CD4-positive, alpha-beta memory T cell (primary cell): ENCODE measurements around the gene RNF213. TPM values are rescaled to one million over a fixed set of nuclear protein-coding genes. Genes with fewer than 3 reads are reported as not detected.

Experiments used
- CTCF ChIA-PET: fragments of 350-600 bp; sonication (Branson Sonifier 250); formaldehyde crosslinking; loops from one replicate; lab custom pipeline; 2021; ENCODE audit warnings: inconsistent platforms; ENCODE audit not compliant: partially characterized antibody; lab: Charles Lee
- POLR2A ChIA-PET: fragments of 350-600 bp; sonication (Branson Sonifier 250); formaldehyde crosslinking; loops from one replicate; lab custom pipeline; 2021; ENCODE audit not compliant: partially characterized antibody; lab: Charles Lee
- DNase-seq, 5 donors: peaks; one replicate each; pipeline versions ENCODE4 v3.0.0 to v3.0.0-alpha.2; 2020 to 2022; ENCODE audit warnings: mixed read lengths in 1 of 5
- H3K27ac ChIP-seq: one replicate; pipeline ENCODE4 v1.7.0; 2013; ENCODE audit warnings: low read depth, low read length
- H3K27me3 ChIP-seq: 2 replicates; pipeline ENCODE4 v1.7.0; 2013; ENCODE audit warnings: mild to moderate bottlenecking, low read length, moderate library complexity; ENCODE audit not compliant: insufficient read depth
- H3K36me3 ChIP-seq: 2 replicates; pipeline ENCODE4 v1.7.0; 2013; ENCODE audit warnings: mild to moderate bottlenecking, low read length, moderate library complexity; ENCODE audit not compliant: insufficient read depth
- H3K4me1 ChIP-seq: 2 replicates; pipeline ENCODE4 v1.7.0; 2013; ENCODE audit warnings: mild to moderate bottlenecking, low read length, moderate library complexity; ENCODE audit not compliant: insufficient read depth
- H3K4me3 ChIP-seq, 2 donors: one replicate each; pipeline ENCODE4 v1.7.0; 2013; ENCODE audit warnings: low read length in 2 of 2, mild to moderate bottlenecking in 1 of 2
- H3K9me3 ChIP-seq, 2 donors: one replicate each; pipeline ENCODE4 v1.7.0; 2013; ENCODE audit warnings: low read length in 2 of 2, control low read depth in 1 of 2; ENCODE audit not compliant: control insufficient read depth in 1 of 2
- H3K27ac Mint-ChIP-seq, 7 donors: one replicate each; pipeline ENCODE4 v1.8.0; 2020 to 2021; ENCODE audit warnings: mixed read lengths in 7 of 7, mild to moderate bottlenecking in 6 of 7, inconsistent platforms in 3 of 7, moderate library complexity in 3 of 7
- H3K27me3 Mint-ChIP-seq, 2 donors: one replicate each; pipeline ENCODE4 v1.8.0; 2020 to 2021; ENCODE audit warnings: mixed read lengths in 2 of 2
- H3K36me3 Mint-ChIP-seq, 2 donors: one replicate each; pipeline ENCODE4 v1.8.0; 2020 to 2021; ENCODE audit warnings: mixed read lengths in 2 of 2, inconsistent platforms in 1 of 2, mild to moderate bottlenecking in 1 of 2
- H3K4me1 Mint-ChIP-seq, 4 donors: one replicate each; pipeline ENCODE4 v1.8.0; 2020 to 2021; ENCODE audit warnings: mixed read lengths in 4 of 4, mild to moderate bottlenecking in 1 of 4
- H3K4me3 Mint-ChIP-seq, 8 donors: one replicate each; pipeline ENCODE4 v1.8.0; 2020 to 2021; ENCODE audit warnings: mixed read lengths in 8 of 8, mild to moderate bottlenecking in 7 of 8, moderate library complexity in 6 of 8, inconsistent platforms in 3 of 8
- H3K9me3 Mint-ChIP-seq, 8 donors: one replicate each; pipeline ENCODE4 v1.8.0; 2020 to 2021; ENCODE audit warnings: mixed read lengths in 8 of 8, mild to moderate bottlenecking in 5 of 8, inconsistent platforms in 3 of 8, moderate library complexity in 1 of 8
- intact Hi-C: fragments of 100-400 bp; cut with micrococcal nuclease; formaldehyde crosslinking; loops from one replicate; pipeline ENCODE4 v1.15.1; 2023
- polyA plus RNA-seq, 2 donors: library from polyadenylated mRNA; unstranded; fragments of 300-500 nt; fragmentation: Illumina TruSeq; gene quantifications; one replicate each; pipeline ENCODE4 v1.2.3, GENCODE V29; 2021
- total RNA-seq, 2 experiments: library from RNA; stranded (reverse); gene quantifications; one replicate each; pipeline ENCODE4 v1.2.3, GENCODE V29; 2021

RNF213 gene
- total and polyA plus RNA-seq, 4 experiments from 2014 or later = 11.2 to 399 (median 217) TPM

- peaks cover 0 to 2% (median 0%) of the 10 kb centered on the region in 8 donors for H3K9me3 Mint-ChIP-seq
- no peaks in the 10 kb centered on the region for H3K27me3 ChIP-seq
- H3K4me3 Mint-ChIP-seq = peak overlapping the region; percentile 88 to 98 (median 93)
- ChIA-PET CTCF (interaction anchor here (5.9 kb wide), 1 partner anchor 66 kb away, joined by 22 read pairs; no protein-coding TSS in a partner anchor), POLR2A (interaction anchor here (1.1 to 7.9 kb wide), 7 partner anchors 9 to 116 kb away, joined by 3 to 71 read pairs (median 9); partner anchors contain the start of genes SGSH and SLC26A11)
- DNase-seq = no peak
- intact Hi-C loops = no loop called here
- no peaks in the 10 kb centered on the region for H3K9me3 ChIP-seq
- H3K36me3 Mint-ChIP-seq = peaks cover 7 to 29% of the 10 kb centered on the region in 2 donors
- H3K4me1 Mint-ChIP-seq = peaks cover 37 to 77% (median 42%) of the 10 kb centered on the region in 4 donors
- peaks cover 6% of the 10 kb centered on the region for H3K36me3 ChIP-seq
- peak overlapping the region; percentile 93 to 98 (median 96) for H3K27ac Mint-ChIP-seq
- no peaks in the 10 kb centered on the region for H3K27me3 Mint-ChIP-seq
- peak overlapping the region; percentile 67 for H3K27ac ChIP-seq
- peak overlapping the region; percentile 64 to 92 for H3K4me3 ChIP-seq
- peaks cover 68% of the 10 kb centered on the region for H3K4me1 ChIP-seq
Measured at GRCh38 chr17:80262291-80262690, 1.6 kb downstream of the RNF213 start.

GRCh38 chr17:80262775-80263244, 2.2 kb downstream of the RNF213 start:
- peak overlapping the region in 5 of 7 donors; percentile 97 to 98 (median 98) for H3K27ac Mint-ChIP-seq
- H3K9me3 Mint-ChIP-seq = peaks cover 0 to 2% (median 0%) of the 10 kb centered on the region in 8 donors
- POLR2A ChIA-PET = interaction anchor here (0.8 to 7.9 kb wide), 9 partner anchors 9 to 66 kb away, joined by 3 to 71 read pairs (median 9); partner anchors contain the start of genes SGSH and SLC26A11
- Histone ChIP-seq H3K27me3 (no peaks in the 10 kb centered on the region), H3K27ac (peak overlapping the region; percentile 67), H3K9me3 (no peaks in the 10 kb centered on the region), H3K4me3 (peak overlapping the region in 1 of 2 donors; percentile 92), H3K4me1 (peaks cover 68% of the 10 kb centered on the region), H3K36me3 (peaks cover 11% of the 10 kb centered on the region)
- intact Hi-C loops = loop anchor here (1.0 kb wide), 1 partner anchor 44 kb away; no protein-coding TSS in a partner anchor
- H3K27me3 Mint-ChIP-seq = no peaks in the 10 kb centered on the region
- peak overlapping the region in 7 of 8 donors; percentile 90 to 99 (median 96) for H3K4me3 Mint-ChIP-seq
- CTCF ChIA-PET = interaction anchor here (5.9 kb wide), 1 partner anchor 67 kb away, joined by 22 read pairs; no protein-coding TSS in a partner anchor
- H3K36me3 Mint-ChIP-seq = peaks cover 11 to 32% of the 10 kb centered on the region in 2 donors
- no peak for DNase-seq
- H3K4me1 Mint-ChIP-seq = peaks cover 41 to 77% (median 43%) of the 10 kb centered on the region in 4 donors

GRCh38 chr17:80263253-80264204, 2.9 kb downstream of the RNF213 start:
- peaks cover 72% of the 10 kb centered on the region for H3K4me1 ChIP-seq
- peak overlapping the region; percentile 51 to 92 for H3K4me3 ChIP-seq
- intact Hi-C loops = loop anchor here (1.0 kb wide), 1 partner anchor 44 kb away; no protein-coding TSS in a partner anchor
- ChIA-PET POLR2A (interaction anchor here (0.7 to 7.9 kb wide), 16 partner anchors 9 to 424 kb away, joined by 3 to 71 read pairs (median 4); partner anchors contain the start of genes CBX4, SGSH and SLC26A11), CTCF (interaction anchor here (1.4 to 5.9 kb wide), 3 partner anchors 11 to 67 kb away, joined by 3 to 28 read pairs (median 22); no protein-coding TSS in a partner anchor)
- H3K27ac ChIP-seq = peak overlapping the region; percentile 67
- no peaks in the 10 kb centered on the region for H3K27me3 Mint-ChIP-seq
- H3K9me3 ChIP-seq = no peaks in the 10 kb centered on the region
- peaks cover 11 to 32% of the 10 kb centered on the region in 2 donors for H3K36me3 Mint-ChIP-seq
- peaks cover 18% of the 10 kb centered on the region for H3K36me3 ChIP-seq
- peak overlapping the region; percentile 90 to 99 (median 96) for H3K4me3 Mint-ChIP-seq
- H3K9me3 Mint-ChIP-seq = peaks cover 0 to 2% (median 0%) of the 10 kb centered on the region in 8 donors
- peaks cover 35 to 73% (median 36%) of the 10 kb centered on the region in 4 donors for H3K4me1 Mint-ChIP-seq
- no peaks in the 10 kb centered on the region for H3K27me3 ChIP-seq
- peak overlapping the region; percentile 93 to 98 (median 97) for H3K27ac Mint-ChIP-seq
- peak; percentile 81 to 96 (median 82) for DNase-seq

GRCh38 chr17:80264205-80265075, 3.8 kb downstream of the RNF213 start:
- Histone ChIP-seq H3K4me1 (peaks cover 72% of the 10 kb centered on the region), H3K4me3 (peak overlapping the region; percentile 51 to 92), H3K9me3 (no peaks in the 10 kb centered on the region), H3K27me3 (no peaks in the 10 kb centered on the region), H3K27ac (peak overlapping the region; percentile 67), H3K36me3 (peaks cover 27% of the 10 kb centered on the region)
- intact Hi-C loops = no loop called here
- DNase-seq = peak; percentile 33 to 76 (median 50)
- H3K27ac Mint-ChIP-seq = peak overlapping the region; percentile 93 to 98 (median 97)
- peaks cover 28 to 64% (median 31%) of the 10 kb centered on the region in 4 donors for H3K4me1 Mint-ChIP-seq
- POLR2A ChIA-PET = interaction anchor here (0.6 to 7.9 kb wide), 17 partner anchors 9 to 425 kb away, joined by 3 to 71 read pairs (median 4); partner anchors contain the start of genes CBX4, SGSH and SLC26A11
- CTCF ChIA-PET = interaction anchor here (1.1 to 5.9 kb wide), 4 partner anchors 10 to 68 kb away, joined by 3 to 28 read pairs (median 12); no protein-coding TSS in a partner anchor
- peaks cover 11 to 30% of the 10 kb centered on the region in 2 donors for H3K36me3 Mint-ChIP-seq
- no peaks in the 10 kb centered on the region for H3K27me3 Mint-ChIP-seq
- H3K4me3 Mint-ChIP-seq = peak overlapping the region; percentile 90 to 99 (median 96)
- H3K9me3 Mint-ChIP-seq = peaks cover 0 to 2% (median 0%) of the 10 kb centered on the region in 8 donors

GRCh38 chr17:80265205-80266068, 4.8 kb downstream of the RNF213 start:
- H3K9me3 Mint-ChIP-seq = no peaks in the 10 kb centered on the region
- ChIA-PET POLR2A (interaction anchor here (0.6 to 7.9 kb wide), 16 partner anchors 9 to 164 kb away, joined by 3 to 71 read pairs (median 6); partner anchors contain the start of genes GAA, SGSH and SLC26A11), CTCF (interaction anchor here (1.1 to 5.9 kb wide), 3 partner anchors 11 to 69 kb away, joined by 3 to 28 read pairs (median 22); no protein-coding TSS in a partner anchor)
- peak overlapping the region; percentile 93 to 98 (median 97) for H3K27ac Mint-ChIP-seq
- peaks cover 11 to 26% of the 10 kb centered on the region in 2 donors for H3K36me3 Mint-ChIP-seq
- Histone ChIP-seq H3K27me3 (no peaks in the 10 kb centered on the region), H3K27ac (peak overlapping the region; percentile 67), H3K4me3 (peak overlapping the region; percentile 25 to 92), H3K36me3 (peaks cover 37% of the 10 kb centered on the region), H3K4me1 (peaks cover 75% of the 10 kb centered on the region), H3K9me3 (no peaks in the 10 kb centered on the region)
- H3K27me3 Mint-ChIP-seq = no peaks in the 10 kb centered on the region
- DNase-seq = peak; percentile 63 to 84 (median 67)
- H3K4me3 Mint-ChIP-seq = peak overlapping the region; percentile 90 to 99 (median 96)
- intact Hi-C loops = no loop called here
- H3K4me1 Mint-ChIP-seq = peaks cover 23 to 58% (median 32%) of the 10 kb centered on the region in 4 donors
